Vagina (tissue), 2 donors: ENCODE measurements around the gene DCANP1. TPM values are rescaled to one million over a fixed set of nuclear protein-coding genes. Genes with fewer than 3 reads are reported as not detected.

Source experiments
- DNase-seq, 2 donors: peaks; one replicate each; pipeline ENCODE4 v3.0.0-alpha.2; 2017; ENCODE audit errors: extremely low spot score in 2 of 2
- H3K27ac ChIP-seq: fragments of 200-600 bp; sonication (generic); one replicate; pipeline ENCODE4 v1.5.1; 2019
- H3K27me3 ChIP-seq: fragments of 200-600 bp; sonication (generic); one replicate; pipeline ENCODE4 v1.5.1; 2019
- H3K36me3 ChIP-seq, 2 donors: fragments of 200-600 bp; sonication (generic); one replicate each; pipeline ENCODE4 v1.5.1; 2017 to 2019
- H3K4me1 ChIP-seq: fragments of 200-600 bp; sonication (generic); one replicate; pipeline ENCODE4 v1.5.1; 2019
- H3K4me3 ChIP-seq, 2 donors: fragments of 200-600 bp; sonication (generic); 1 replicate in 1 of 2; 2 replicates in 1 of 2; pipeline ENCODE4 v1.5.1; 2016 to 2019
- H3K9me3 ChIP-seq: fragments of 200-600 bp; sonication (generic); one replicate; pipeline ENCODE4 v1.5.1; 2019
- CTCF ChIP-seq, 3 experiments: fragments of 450-650 bp in 2 of 3; fragments of 200-600 bp in 1 of 3; sonication (generic) in 1 of 3; IDR thresholded peaks; one replicate each; pipeline ENCODE4 v1.5.1; 2017 to 2019; ENCODE audit warnings: antibody characterized with exemption in 3 of 3, mild to moderate bottlenecking in 2 of 3, moderate library complexity in 2 of 3
- POLR2A ChIP-seq, 2 donors: fragments of 450-650 bp; IDR thresholded peaks; one replicate each; pipeline ENCODE4 v1.6.1; 2017; ENCODE audit warnings: antibody characterized with exemption in 2 of 2, mild to moderate bottlenecking in 2 of 2, moderate library complexity in 2 of 2
- POLR2AphosphoS5 ChIP-seq, 2 donors: sonication (generic); formaldehyde crosslinking; IDR thresholded peaks; one replicate each; pipeline ENCODE4 v1.9.0; 2017; ENCODE audit warnings: antibody characterized with exemption in 2 of 2, mild to moderate bottlenecking in 2 of 2, low read depth in 1 of 2; ENCODE audit not compliant: insufficient read depth in 1 of 2
- intact Hi-C: fragments of 100-400 bp; cut with DNase I; formaldehyde crosslinking; loops from one replicate; pipeline ENCODE4 v1.15.1; 2023
- total RNA-seq: library from RNA; depleted of rRNA; stranded (reverse); fragments of >200 nt; gene quantifications from one replicate; pipeline ENCODE4 v1.2.3, GENCODE V29; 2016

DCANP1 gene
- total RNA-seq, 1 donor from 2014 or later, result not detected

- no peaks in the 10 kb centered on the region for H3K9me3 ChIP-seq
- H3K4me1 ChIP-seq, result no peaks in the 10 kb centered on the region
- no peak overlapping the region for H3K27ac ChIP-seq
- no peak overlapping the region for H3K4me3 ChIP-seq
- no peaks in the 10 kb centered on the region for H3K27me3 ChIP-seq
- peak; percentile 64 to 82 for DNase-seq
- intact Hi-C loops, result no loop called here
- no peak for TF ChIP-seq POLR2A (IDR thresholded peaks at IDR 0.05)
- TF ChIP-seq POLR2AphosphoS5 (IDR thresholded peaks at IDR 0.05; ENCODE audit: insufficient read depth in 1 of 2, low read depth in 1 of 2), result no peak
- no peak for TF ChIP-seq CTCF (IDR thresholded peaks at IDR 0.05)
- H3K36me3 ChIP-seq, result no peaks in the 10 kb centered on the region
Observed at GRCh38 chr5:135442431-135443160, 4.6 kb downstream of the DCANP1 start.

DNA sequence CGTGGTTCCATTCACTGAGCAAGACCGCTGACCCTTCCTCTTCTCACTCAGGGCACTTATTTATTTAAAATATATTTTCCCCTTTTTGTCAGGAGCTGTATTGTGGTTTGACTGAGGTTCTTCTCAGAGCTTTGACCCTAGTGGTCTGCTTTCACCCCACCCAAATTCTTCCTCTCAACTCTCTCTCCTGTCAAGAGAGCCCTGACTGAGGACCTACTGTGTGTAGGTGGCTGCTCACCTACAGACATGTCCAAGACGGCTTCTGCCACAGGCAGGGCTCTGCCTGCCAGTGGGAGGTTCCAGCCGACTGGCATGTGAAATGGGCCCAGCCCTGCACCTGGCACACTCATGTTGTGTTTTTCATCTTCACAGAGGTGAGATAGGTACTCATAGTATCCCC is 5.2 kb downstream of the DCANP1 start:
- Histone ChIP-seq H3K36me3 (no peaks in the 10 kb centered on the region), H3K4me1 (no peaks in the 10 kb centered on the region), H3K27ac (no peak overlapping the region), H3K9me3 (no peaks in the 10 kb centered on the region), H3K4me3 (no peak overlapping the region), H3K27me3 (no peaks in the 10 kb centered on the region)
- no peak for TF ChIP-seq POLR2A (IDR thresholded peaks at IDR 0.05)
- TF ChIP-seq POLR2AphosphoS5 (IDR thresholded peaks at IDR 0.05; ENCODE audit: insufficient read depth in 1 of 2, low read depth in 1 of 2), result no peak
- TF ChIP-seq CTCF (IDR thresholded peaks at IDR 0.05), result no peak
- intact Hi-C loops, result no loop called here
- peak; percentile 49 to 67 for DNase-seq

DNA sequence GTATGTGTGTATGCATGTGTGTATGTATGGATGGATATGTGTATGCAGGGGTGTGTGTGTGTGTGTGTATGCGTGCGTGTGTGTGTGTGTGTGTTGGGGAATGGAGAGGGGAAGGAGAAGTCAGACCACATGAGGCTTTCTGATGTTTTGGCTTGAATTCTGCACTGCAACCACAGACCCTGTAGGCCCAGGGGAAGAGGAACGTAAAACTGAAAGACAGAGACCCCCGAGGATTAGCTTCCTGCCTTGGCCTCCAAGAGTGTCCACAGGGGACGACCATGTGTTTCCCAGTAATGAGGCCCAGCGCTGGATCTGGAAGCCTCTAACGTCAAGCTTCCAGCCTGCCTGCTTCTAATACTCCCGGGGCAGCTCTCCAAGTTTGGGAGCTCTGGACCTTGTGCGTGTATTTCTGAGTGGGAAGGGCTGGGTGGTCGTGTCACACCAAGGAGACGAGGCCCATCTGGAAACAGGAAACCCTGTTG is 5.8 kb downstream of the DCANP1 start:
- no peak for TF ChIP-seq CTCF (IDR thresholded peaks at IDR 0.05)
- no peak for TF ChIP-seq POLR2AphosphoS5 (IDR thresholded peaks at IDR 0.05; ENCODE audit: insufficient read depth in 1 of 2, low read depth in 1 of 2)
- TF ChIP-seq POLR2A (IDR thresholded peaks at IDR 0.05), result no peak
- peak; percentile 72 to 84 for DNase-seq
- H3K4me3 ChIP-seq, result no peak overlapping the region
- no peaks in the 10 kb centered on the region for H3K36me3 ChIP-seq
- H3K27ac ChIP-seq, result no peak overlapping the region
- intact Hi-C loops, result no loop called here
- H3K4me1 ChIP-seq, result no peaks in the 10 kb centered on the region
- no peaks in the 10 kb centered on the region for H3K9me3 ChIP-seq
- H3K27me3 ChIP-seq, result no peaks in the 10 kb centered on the region

DNA sequence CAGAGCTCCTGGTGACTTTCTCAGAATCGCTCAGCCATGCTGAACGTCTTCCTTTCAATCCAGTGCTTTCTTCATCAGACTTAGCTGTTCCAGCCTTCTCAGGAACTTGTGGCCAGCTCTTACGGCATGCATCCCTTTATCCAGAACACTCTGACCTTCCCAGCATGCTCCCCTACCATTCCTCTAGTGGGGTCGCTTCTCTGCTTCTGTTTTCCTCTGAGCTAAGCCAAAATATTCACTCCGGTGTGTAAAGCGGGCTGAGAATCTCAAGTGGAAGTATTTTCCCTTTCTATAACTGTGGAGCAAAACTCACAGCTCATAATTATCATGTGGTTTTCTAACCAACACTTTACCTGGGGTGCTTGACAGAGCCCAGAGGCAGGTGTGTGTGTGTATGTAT is 6.2 kb downstream of the DCANP1 start:
- Histone ChIP-seq H3K9me3 (no peaks in the 10 kb centered on the region), H3K4me1 (no peaks in the 10 kb centered on the region), H3K27me3 (no peaks in the 10 kb centered on the region), H3K27ac (no peak overlapping the region), H3K4me3 (no peak overlapping the region), H3K36me3 (no peaks in the 10 kb centered on the region)
- intact Hi-C loops, result no loop called here
- peak in 1 of 2 donors; percentile 42 for DNase-seq
- no peak for TF ChIP-seq CTCF (IDR thresholded peaks at IDR 0.05)
